ENCODE measurements around the gene RASGRP3. TPM values are rescaled to one million over a fixed set of nuclear protein-coding genes. Genes with fewer than 3 reads are reported as not detected.
A peak's percentile ranks its signal among the peaks of the same experiment; 100 is the strongest.
"Not testable (repeated sequence)": the region's sequence is repeated elsewhere in the genome, so short reads cannot be mapped to it uniquely, and the experiment has no call there.

RASGRP3 gene
- total and polyA plus RNA-seq, 12 donors = 2.5 to 23.8 (median 10.7) TPM

- no peaks in the 10 kb centered on the region for H3K36me3 ChIP-seq (replicated peaks in 1 of 2)
- DNase-seq = no peak
- H3K27me3 ChIP-seq = no peaks in the 10 kb centered on the region
- H3K27ac ChIP-seq = peak overlapping the region in 2 of 5 donors; percentile 9 to 51
- peak overlapping the region in 1 of 4 donors; percentile 10 for H3K4me3 ChIP-seq
- no peak for TF ChIP-seq CTCF (IDR thresholded peaks at IDR 0.05)
- no peak for TF ChIP-seq POLR2A (IDR thresholded peaks at IDR 0.05)
- H3K9me3 ChIP-seq (replicated peaks in 1 of 3) = no peaks in the 10 kb centered on the region
- no peaks in the 10 kb centered on the region for H3K4me1 ChIP-seq (replicated peaks in 1 of 2)
- intact Hi-C loops (cut with DNase I) = no loop called here
- WGBS, 4 donors = 47 to 60% (median 55%) methylated on average over 4 of the region's 4 CpGs
Measured at GRCh38 chr2:33437297-33437696, 39.2 kb upstream of the RASGRP3 start.

GRCh38 chr2:33437815-33438214 lies 38.6 kb upstream of the RASGRP3 start:
- intact Hi-C loops (cut with DNase I) = no loop called here

GRCh38 chr2:33441235-33441810 lies 35.1 kb upstream of the RASGRP3 start:
- Histone ChIP-seq H3K4me1 (replicated peaks in 1 of 2) (no peaks in the 10 kb centered on the region), H3K27me3 (no peaks in the 10 kb centered on the region), H3K27ac (no peak overlapping the region), H3K4me3 (no peak overlapping the region), H3K36me3 (replicated peaks in 1 of 2) (no peaks in the 10 kb centered on the region), H3K9me3 (replicated peaks in 1 of 3) (no peaks in the 10 kb centered on the region)
- WGBS, 4 donors = 22 to 32% (median 30%) methylated on average over 3 of the region's 3 CpGs
- peak; percentile 28 to 65 (median 40) for DNase-seq
- TF ChIP-seq CTCF (IDR thresholded peaks at IDR 0.05) = peak; percentile 15 to 57 (median 46)
- no peak for TF ChIP-seq POLR2A (IDR thresholded peaks at IDR 0.05)
- intact Hi-C loops (cut with DNase I) = no loop called here

More at GRCh38 chr2:33437815-33438214, 38.6 kb upstream of the RASGRP3 start:
- WGBS, 4 donors = 51 to 62% (median 56%) methylated on average over 2 of the region's 2 CpGs
- no peaks in the 10 kb centered on the region for H3K27me3 ChIP-seq
- H3K9me3 ChIP-seq (replicated peaks in 1 of 3) = no peaks in the 10 kb centered on the region
- peak overlapping the region in 2 of 5 donors; percentile 9 to 37 for H3K27ac ChIP-seq
- peak overlapping the region in 1 of 4 donors; percentile 10 for H3K4me3 ChIP-seq
- H3K36me3 ChIP-seq (replicated peaks in 1 of 2) = no peaks in the 10 kb centered on the region
- no peaks in the 10 kb centered on the region for H3K4me1 ChIP-seq (replicated peaks in 1 of 2)
- no peak for DNase-seq
- TF ChIP-seq CTCF (IDR thresholded peaks at IDR 0.05) (no peak), POLR2A (IDR thresholded peaks at IDR 0.05) (no peak)

GRCh38 chr2:33442052-33442451 lies 34.4 kb upstream of the RASGRP3 start:
- 94 to 96% (median 95%) methylated on average over 9 of the region's 9 CpGs for WGBS, 4 donors
- H3K4me3 ChIP-seq; H3K27me3 ChIP-seq; DNase-seq; H3K27ac ChIP-seq; intact Hi-C loops (cut with DNase I); H3K9me3 ChIP-seq (replicated peaks in 1 of 3); H3K36me3 ChIP-seq (replicated peaks in 1 of 2); H3K4me1 ChIP-seq (replicated peaks in 1 of 2): not testable (repeated sequence)

GRCh38 chr2:33442528-33443079 lies 33.8 kb upstream of the RASGRP3 start:
- Histone ChIP-seq H3K4me1 (replicated peaks in 1 of 2) (no peaks in the 10 kb centered on the region), H3K27ac (no peak overlapping the region), H3K9me3 (replicated peaks in 1 of 3) (no peaks in the 10 kb centered on the region), H3K36me3 (replicated peaks in 1 of 2) (no peaks in the 10 kb centered on the region), H3K27me3 (no peaks in the 10 kb centered on the region), H3K4me3 (no peak overlapping the region)
- TF ChIP-seq CTCF (IDR thresholded peaks at IDR 0.05) (no peak), POLR2A (IDR thresholded peaks at IDR 0.05) (no peak)
- DNase-seq = no peak
- WGBS, 4 donors = 61 to 71% (median 67%) methylated on average over 6 of the region's 6 CpGs
- intact Hi-C loops (cut with DNase I) = no loop called here

All from adrenal gland (tissue), 12 donors.